ENCODE measurements around the gene GRM3.
"Not testable (repeated sequence)": the region's sequence is repeated elsewhere in the genome, so short reads cannot be mapped to it uniquely, and the experiment has no call there.

The GRM3 gene

DNA sequence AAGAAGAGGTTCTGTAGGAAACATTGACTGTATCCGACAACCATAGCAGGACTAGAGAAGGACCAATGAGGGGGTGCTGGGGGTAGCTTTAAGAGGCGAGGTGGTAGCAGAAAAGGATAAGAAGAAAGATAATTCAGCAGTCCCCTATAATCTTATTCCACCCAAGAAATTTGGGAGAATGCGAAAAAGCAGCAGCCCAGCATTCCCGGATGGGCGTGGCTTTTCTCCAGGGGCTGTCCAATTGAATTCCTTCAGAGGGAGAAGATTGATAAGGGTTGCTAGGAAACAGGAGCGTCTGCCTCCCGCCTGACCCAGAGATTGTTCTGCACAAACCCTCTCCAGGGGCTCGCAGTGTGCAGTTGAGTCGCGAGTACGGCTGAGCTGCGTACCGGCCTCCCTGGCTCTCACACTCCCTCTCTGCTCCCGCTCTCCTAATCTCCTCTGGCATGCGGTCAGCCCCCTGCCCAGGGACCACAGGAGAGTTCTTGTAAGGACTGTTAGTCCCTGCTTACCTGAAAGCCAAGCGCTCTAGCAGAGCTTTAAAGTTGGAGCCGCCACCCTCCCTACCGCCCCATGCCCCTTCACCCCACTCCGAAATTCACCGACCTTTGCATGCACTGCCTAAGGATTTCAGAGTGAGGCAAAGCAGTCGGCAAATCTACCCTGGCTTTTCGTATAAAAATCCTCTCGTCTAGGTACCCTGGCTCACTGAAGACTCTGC, at the start of gene GRM3:
TSS of gene GRM3 (plus strand) at position 349 of the 721 bp plus-strand sequence. CDS start 121,237 bp downstream, outside the sequence.
- DNase-seq (ENCODE audit: low read depth), result no peak

DNA sequence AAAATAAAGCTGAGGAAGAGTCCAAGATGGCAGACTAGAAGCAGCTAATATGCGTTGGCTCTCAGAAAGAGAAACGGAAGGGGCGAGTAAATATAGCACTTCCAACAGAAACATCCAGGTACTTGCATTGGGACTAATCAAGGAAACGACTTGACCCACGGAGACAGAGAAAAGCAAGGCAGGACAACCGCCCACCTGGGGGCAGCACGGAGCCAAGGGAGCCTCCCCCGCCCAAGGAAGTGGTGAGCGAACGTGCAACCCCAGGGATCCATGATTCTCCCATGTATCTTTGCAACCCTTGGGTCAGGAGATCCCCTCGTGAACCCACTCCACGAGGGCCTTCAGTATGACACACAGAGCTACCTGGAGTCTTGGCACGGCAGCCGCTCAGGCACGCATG, 45.4 kb upstream of the GRM3 start:
- DNase-seq (ENCODE audit: low read depth), result no peak

DNA sequence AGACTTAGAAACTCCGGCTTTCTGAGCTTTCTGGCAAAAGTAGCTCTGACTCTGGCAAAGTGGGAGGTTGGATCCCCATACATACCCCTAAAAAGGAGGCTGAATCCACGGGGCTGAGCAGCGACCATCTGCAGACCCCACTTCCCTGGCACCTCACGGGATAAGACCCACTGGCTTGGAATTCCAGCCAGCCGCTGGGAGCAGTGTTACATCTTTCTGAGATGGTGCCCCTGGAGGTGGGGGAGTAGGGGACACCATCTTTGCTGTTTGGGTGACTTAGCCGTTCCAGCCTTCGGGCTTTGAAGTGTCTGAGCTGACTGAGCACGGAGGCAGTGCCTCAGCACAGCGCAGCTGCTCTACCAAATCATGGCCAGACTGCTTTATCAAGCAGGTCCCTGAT, 45.0 kb upstream of the GRM3 start:
- no peak for DNase-seq (ENCODE audit: low read depth)

DNA sequence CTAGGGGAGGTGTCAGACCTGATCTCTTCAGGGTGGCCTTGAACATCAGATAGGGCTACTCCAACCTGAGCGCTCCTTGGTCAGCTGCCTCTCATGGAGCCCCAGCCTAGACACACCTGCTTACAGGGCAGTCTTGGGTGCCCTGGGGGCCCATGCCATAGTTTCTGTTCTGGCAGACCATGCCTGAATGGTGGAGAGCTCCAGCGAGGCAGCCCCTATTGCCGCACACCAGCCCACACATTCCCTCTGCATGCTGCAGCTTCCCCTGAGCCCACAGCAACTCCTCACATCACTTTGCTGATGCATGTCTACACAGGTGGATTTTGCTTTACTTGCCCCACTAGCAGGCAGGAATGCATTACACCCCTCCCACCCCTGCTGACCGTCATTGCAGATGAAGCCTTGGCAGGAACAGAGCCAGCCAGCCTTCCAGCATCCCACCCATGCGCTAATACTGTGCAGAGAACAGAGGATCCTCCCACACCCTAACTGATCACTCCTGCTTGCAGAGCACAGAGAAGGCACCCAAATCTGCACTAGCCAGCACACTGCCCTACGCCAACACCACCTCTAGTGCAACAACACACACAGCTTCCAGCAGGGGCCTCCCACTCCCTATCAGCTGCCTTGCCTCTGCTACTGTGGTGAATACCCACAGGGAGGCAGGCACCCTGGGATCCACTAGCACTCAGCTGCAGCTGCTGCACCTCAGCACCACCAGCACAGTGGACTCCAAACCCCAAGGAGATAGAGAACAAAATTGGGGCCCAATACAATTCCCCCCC, 43.0 kb upstream of the GRM3 start:
- no peak for DNase-seq (ENCODE audit: low read depth)

DNA sequence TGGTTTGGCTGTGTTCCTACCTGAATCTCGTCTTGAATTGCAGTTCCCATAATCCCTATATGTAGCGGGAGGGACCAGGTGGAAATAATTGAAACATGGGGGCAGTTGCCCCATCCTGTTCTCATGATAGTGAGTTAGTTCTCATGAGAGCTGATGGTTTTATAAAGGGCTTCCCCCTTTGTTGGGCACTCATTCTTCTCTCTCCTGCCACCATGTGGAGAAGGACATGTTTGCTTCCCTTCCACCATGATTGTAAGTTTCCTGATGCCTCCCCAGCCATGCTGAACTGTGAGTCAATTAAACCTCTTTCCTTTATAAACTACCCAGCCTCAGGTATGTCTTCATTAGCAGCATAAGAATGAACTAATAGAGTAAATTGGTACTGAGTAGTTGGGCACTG, 28.0 kb upstream of the GRM3 start:
- DNase-seq (ENCODE audit: low read depth), result not testable (repeated sequence)

DNA sequence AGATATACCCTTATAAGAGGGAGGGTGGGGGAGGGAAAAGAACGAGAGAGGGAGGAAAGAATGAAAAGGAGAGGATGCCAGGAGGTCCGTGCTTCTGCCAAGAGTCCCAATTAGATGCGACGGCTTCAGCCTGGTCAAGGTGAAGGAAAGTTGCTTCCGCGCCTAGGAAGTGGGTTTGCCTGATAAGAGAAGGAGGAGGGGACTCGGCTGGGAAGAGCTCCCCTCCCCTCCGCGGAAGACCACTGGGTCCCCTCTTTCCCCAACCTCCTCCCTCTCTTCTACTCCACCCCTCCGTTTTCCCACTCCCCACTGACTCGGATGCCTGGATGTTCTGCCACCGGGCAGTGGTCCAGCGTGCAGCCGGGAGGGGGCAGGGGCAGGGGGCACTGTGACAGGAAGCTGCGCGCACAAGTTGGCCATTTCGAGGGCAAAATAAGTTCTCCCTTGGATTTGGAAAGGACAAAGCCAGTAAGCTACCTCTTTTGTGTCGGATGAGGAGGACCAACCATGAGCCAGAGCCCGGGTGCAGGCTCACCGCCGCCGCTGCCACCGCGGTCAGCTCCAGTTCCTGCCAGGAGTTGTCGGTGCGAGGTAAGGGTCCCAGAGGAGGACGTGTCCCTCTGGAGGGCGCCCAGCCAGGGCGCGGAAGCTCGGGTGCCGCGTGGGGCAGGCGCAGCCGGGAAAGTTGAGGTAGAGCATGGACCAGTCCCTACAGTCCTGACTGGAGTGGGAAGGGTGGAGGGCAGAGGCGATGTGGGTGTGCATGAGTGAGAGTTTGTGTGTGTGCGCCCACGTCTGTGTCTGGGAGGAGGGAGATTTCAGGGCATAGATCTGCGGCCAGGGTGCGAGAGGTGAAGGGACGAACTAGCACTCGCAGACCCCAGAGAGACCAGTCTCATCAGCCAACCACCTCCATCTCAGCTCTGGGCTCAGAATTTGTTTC, 844 bp downstream of the GRM3 start:
- no peak for DNase-seq (ENCODE audit: low read depth)

DNA sequence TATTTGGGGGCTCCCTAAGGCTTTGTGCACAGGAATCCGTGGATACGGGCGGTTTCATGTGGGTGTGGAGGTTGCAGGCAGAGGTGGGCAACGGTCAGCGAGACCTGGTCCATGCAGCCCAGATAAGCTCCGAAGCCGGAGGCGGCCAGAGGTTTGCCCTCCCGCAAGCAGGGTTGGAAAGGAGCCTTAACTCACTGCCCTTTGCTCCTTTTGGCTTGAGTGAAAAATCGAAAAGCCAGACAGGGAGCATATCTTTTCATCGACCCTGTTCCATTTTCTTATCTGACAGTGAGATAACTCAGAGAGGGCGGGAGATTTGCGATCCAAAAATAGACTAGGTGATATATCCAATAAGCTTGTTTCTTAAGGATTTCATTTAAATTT, 1.5 kb downstream of the GRM3 start:
- no peak for DNase-seq (ENCODE audit: low read depth)

DNA sequence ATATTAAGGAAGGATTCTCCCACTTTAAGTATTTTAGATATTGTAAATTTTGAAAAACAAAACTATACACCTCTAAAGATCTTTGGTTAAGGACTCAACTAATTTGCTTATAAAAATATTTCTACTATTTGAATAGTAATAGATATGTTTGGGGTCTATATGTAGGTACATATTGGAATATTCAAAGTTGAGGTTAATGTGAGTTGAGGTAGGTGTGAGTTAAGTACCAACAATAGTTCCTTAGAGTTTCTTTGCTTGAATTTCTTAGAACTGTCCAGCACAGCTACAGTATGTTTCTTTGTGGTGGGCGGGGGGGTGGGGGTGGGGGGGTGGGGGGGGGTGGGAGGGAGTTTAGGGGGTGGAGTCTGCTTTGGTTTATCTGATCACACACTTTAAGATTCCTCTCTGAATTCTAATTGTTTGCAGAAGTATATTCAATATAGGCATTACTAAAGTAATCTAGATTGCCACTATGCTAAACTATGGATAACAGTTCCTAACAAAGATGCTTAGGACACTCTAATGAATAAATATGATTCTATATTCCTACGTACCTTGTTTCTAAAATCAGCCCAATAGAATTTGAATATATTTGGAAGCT, 2.1 kb downstream of the GRM3 start:
- no peak for DNase-seq (ENCODE audit: low read depth)

DNA sequence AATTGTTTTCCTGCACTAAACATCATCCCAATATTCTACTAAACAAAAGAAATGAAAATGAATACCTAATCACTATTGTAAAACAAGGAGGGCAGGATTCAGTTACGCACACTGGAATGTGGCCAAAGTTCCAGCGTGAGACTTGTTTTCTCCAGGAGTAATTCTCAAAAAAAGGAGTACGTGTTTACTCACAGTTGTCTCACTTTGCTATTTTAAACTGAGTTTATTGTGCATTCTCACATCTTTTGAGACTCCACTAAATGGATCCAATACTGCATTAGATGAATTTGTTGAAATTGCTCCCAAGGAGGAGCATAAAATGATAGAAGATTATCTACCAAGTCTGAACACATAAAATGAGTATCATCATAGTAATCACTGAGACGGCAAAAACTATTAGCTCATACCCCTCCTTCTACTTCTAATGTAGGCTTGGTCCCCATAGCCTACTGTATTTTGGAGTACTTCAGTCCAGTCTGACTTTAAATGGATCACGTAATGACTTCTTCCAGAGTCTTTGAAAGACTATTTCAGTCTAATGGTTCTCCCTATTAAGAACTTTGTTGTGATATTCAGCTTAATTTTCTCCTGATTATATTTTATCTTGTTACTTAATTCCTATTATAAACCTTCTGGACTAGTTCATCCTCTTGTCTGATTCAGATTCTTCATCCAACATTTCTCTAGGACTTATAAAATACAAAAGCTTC, 3.8 kb downstream of the GRM3 start:
- DNase-seq (ENCODE audit: low read depth), result no peak

DNA sequence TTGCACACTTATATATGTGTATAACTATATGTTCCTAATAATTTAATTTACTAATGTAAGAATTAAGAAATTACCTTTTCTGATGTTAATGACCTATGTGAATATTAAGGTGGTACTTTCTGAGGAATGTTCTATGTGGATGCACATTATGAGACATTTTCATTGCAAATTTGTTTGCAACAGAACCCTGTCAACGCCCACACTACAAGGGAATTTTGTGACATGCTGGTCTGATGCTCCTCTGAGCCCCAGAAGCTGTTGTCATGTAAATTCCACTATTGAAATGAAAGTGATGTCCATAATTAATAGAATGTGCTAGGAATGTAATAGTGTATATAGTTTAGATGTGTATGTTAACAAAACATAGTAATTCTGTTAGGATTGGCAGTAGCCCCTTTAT, 4.5 kb downstream of the GRM3 start:
- DNase-seq (ENCODE audit: low read depth), result no peak

DNA sequence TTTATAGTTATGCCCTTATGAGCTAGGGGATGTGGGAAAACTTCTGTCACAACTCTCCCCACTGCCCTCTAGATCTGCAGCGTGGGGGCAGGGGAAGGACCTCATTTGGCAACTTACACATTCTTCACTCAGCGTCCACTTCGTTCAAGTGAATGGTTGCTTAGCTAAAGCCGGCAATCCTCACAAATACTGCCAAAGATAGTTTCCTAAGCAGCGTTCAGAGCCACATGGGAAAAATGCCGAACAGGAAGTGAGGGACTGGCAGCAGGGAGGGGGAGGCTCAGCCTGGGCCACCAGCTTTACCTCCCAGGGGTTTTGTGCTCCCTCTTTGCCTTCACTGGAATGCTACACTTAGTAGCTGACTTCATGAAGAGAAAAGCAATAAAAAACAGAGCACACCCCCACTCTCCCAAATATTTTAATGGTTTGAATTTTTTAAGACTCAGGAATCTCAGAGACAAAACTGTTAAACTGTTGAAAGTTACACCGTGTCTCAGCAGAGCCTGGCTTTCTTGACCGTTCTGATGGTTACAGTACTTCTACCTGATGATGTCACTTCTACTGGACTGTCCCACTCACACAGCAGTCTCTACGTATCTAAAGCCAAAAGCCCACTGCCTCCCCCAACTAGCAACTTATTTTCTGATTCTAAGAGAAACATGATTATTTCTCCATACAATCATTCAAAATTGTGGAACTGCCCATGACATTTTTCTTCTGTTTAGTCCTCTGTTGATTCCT, 10.4 kb downstream of the GRM3 start:
- no peak for DNase-seq (ENCODE audit: low read depth)

DNA sequence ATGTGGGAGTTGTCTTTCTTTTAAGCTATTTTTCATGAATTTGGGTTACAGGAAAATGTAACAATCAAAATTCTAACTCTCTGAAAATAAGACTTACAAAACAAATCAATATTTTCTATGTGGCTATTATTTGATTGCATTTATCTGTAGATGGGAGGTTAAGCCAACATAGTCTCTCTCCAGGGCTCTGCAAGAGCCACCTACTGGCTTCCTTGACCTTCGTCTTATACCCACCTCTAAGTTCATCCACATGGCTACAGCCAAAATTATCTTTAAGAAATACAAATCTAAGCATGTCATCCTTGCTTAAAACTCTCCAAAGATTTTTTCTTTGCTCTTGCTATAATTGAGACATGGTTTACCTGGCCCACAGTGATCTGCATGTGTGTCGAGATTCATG, 14.2 kb downstream of the GRM3 start:
- no peak for DNase-seq (ENCODE audit: low read depth)

DNA sequence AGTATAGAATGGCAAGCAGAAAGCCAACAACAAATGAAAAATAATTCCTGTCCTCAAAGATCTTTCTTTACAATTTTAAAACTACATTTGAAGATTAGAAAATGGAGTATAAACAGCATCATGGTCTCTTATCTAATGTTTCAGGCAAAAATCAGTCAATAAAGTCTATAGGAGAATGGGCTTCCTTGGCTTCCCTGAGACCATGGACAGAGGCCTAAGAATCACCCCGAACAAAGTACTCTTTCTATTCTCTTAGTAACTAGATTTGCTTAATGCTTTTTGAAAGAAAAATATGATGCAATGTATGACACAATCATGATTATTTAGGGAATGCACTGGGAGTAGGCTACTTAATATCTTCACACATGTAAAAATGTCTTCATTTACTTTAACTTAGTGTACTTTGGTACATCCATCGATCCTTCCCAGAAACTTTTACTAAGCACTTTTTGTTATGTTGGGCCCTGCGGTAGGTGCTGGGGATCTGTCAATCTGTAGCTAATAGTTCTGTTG, 17.3 kb downstream of the GRM3 start:
- DNase-seq (ENCODE audit: low read depth), result no peak

DNA sequence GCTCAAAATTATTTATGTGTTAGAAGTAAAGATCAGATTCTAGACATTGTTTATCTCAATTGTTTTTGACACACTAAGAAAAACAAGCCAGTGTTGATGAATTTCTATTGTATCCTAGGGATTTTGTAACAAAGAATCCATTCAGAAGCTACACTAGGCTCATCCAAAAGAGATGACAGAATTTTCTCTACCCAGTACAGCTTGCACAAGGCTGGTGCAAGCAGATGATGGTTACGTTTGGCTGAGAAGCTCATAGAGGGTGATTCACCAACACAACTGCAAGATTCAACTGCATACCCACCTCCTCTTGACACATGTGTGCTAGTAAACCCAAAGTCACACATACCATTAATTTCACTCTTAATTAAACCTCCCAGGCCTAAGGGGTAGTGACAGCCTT, 20.8 kb downstream of the GRM3 start:
- DNase-seq (ENCODE audit: low read depth), result no peak

DNA sequence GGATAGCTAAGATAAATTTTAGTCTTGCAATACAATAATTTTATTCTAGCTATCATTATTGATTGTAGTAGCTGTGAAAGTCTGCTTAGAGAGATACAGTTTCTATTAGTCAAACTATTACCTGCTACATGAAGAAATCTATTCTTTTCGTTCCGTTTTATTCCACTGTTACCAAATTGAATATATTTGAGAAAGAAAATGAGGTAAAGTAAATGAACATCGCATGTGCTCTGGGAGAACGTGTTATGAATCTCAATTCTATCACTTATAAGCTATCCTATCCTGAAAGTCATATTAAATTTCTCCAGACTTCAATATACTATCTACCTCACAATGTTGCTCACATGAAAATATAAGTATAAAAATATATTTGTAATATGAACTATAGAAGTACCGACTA, 21.3 kb downstream of the GRM3 start:
- DNase-seq (ENCODE audit: low read depth), result no peak

DNA sequence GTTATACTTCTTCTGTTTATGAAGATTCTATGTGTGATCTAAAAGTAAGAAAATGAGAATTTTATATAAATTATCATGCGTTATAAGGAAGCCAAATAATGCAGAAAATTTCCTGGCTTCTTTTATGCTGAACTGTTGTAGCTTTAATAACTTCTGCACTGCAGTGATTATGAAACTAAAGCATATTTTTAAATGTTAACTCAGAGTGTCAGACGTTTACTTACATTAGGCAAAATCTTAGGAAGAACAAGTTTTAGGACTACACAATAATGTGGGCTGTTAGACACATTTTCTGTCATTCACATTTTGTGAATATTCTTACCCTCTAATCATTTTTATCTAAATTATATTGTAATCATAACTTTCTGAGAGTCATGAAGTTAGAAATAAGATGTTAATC, 22.0 kb downstream of the GRM3 start:
- DNase-seq (ENCODE audit: low read depth), result no peak

DNA sequence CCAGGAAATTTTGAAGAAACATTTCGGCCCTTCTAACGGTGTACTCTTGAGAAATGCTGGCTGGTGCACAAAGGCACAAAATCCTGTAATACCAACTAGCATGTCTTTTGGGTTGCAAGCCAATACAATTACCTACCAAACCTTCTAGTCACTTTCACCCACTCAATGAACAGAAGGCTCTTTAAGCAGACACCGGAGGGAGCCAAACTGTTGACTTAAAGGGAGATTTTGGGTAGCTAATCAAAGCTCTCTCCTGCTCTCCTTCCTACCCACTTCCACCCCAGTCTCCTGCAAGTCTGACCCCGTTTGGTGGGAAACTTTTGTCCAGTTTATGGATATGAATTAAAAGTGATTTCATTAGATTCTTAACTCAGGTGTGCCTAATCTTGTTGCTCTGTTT, 24.0 kb downstream of the GRM3 start:
- DNase-seq (ENCODE audit: low read depth), result no peak

DNA sequence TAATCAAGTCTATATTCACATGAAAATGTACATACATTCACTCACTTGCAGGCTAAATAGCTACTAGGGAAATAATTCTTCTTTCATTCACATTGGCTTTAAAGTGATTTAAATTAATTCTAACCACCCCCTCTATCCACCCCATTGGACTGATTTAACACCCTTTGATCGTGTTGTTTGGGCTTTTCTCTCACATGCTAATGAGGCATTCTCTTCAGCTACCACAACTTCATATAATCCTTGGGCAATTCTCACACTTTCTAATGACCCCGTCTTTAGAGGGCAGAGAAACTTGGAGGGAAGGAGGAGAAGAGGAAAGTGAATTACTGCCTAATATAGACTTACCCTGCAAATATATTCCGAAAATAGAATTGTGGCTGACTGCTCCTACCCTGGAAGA, 24.6 kb downstream of the GRM3 start:
- no peak for DNase-seq (ENCODE audit: low read depth)

DNA sequence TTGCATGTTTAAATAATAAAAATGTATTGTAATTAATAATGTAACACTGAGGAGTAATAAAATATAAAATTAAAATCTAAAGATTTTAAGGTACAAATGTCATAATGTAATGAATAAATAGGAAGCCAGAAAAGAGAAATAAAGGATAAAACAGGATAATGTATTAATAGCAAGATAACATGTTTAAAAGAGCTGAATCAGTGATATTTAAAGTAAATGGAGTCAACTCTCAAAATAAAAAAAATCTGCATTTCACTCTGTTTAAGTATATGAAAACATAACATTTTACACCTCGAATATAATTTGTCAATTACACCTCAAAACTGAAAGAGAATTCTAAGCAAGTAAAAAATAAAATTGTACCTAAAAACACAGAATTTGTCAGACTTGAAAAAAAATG, 44.1 kb downstream of the GRM3 start:
- DNase-seq (ENCODE audit: low read depth), result no peak

DNA sequence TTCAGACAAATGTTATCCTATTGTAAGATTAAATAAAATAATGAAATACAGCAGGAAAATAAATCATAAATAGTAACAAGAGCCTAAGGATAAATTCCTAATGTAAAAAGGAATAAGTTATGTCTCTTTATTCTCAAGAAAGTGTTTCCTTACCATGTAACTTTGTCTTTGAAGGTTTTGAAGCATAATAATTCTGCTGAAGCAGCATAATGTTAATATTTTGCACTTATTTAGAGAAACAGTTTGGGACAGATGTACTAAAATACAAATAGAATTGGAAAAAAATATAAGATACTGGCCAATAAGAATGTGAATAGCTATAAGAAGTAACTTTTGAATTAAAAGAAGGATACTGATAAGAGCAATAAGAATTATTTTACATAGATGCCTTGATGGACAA, 45.7 kb downstream of the GRM3 start:
- DNase-seq (ENCODE audit: low read depth), result no peak

DNA sequence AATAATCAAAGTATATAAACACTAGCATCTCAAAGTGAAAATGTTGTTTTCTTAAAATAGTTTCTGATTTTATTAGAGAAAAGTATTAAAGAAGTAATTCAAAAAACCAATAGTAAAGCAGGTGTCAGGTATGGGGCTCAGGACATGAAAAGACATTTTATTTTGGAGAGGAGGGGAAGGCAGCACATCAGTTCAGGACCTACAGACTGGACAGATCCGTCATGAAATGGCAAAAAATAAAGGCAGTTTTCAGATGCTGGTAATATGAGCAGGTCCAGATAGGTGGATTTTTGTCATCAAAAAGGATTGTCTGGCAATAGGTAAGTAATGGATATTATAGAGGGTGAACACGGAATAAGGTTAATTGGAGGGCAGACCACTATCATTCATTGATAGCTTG, 49.0 kb downstream of the GRM3 start:
- no peak for DNase-seq (ENCODE audit: low read depth)
